ENCODE measurements around the gene CLNK. TPM values are rescaled to one million over a fixed set of nuclear protein-coding genes. Genes with fewer than 3 reads are reported as not detected.

CLNK gene
- polyA plus RNA-seq, 2 of the 4 experiments (the other 2 are of a cell fraction) = not detected

DNA sequence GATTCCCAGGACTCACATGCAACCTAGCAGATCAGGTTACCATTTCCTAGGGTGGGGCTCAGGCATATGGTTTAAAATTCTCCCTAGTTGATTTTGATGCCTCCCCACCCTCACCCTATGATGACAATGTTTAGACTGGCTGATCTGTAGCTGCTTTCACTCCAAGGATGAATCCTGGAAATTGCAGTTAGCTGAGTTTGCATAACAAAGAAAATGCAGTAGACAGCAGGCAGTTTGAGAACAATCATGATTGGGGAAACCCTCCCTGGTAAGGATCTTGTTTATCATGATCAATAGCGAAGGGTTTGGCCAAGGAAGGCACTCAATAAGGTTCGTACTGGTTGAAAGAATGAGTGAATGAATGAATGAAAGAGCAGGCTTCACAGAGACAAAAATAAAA is 229.4 kb downstream of the CLNK start (continued):
- TF ChIP-seq FOSB (CRISPR knock-in tag; IDR thresholded peaks at IDR 0.05) = no peak

DNA sequence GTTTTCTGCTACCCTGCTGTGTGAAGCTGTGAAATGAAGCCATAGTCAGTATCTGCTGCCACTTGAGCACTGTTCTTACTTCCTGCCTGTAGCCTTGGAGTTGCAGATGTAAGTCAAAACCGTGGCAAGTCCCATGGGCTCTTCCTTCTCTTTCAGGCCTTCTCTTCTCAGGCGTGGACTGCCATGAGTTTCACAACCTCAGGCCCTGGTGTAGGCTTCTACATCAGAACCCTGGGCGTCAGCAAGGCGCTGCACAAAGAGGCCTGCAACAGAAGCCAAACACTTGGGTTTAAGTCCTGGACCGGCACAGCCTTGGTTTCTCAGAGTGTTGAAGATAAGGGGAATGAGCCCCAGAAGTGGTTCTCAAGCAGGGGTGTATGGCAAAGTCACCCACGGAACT is 229.8 kb downstream of the CLNK start:
- WGBS (ENCODE audit: missing lambda C conversion rate) = 100% methylated on average over 3 of the region's 6 CpGs
- TF ChIP-seq FOSB (CRISPR knock-in tag; IDR thresholded peaks at IDR 0.05) (no peak), TFCP2L1 (CRISPR knock-in tag; IDR thresholded peaks at IDR 0.05) (no peak), CHD4 (IDR thresholded peaks at IDR 0.05; ENCODE audit: borderline replicate concordance) (no peak), ESRRA (IDR thresholded peaks at IDR 0.05; ENCODE audit: borderline replicate concordance, low read length) (no peak), RCOR1 (IDR thresholded peaks at IDR 0.05; ENCODE audit: low read depth, low read length) (no peak), NR3C1 (IDR thresholded peaks at IDR 0.05) (no peak), HOXB5 (CRISPR knock-in tag; IDR thresholded peaks at IDR 0.05) (no peak), ZSCAN20 (CRISPR knock-in tag; IDR thresholded peaks at IDR 0.05) (no peak), MAFK (IDR thresholded peaks at IDR 0.05; ENCODE audit: partially characterized antibody) (no peak), HEYL (CRISPR knock-in tag; IDR thresholded peaks at IDR 0.05) (no peak)
- TF ChIP-seq, protein P1, sequence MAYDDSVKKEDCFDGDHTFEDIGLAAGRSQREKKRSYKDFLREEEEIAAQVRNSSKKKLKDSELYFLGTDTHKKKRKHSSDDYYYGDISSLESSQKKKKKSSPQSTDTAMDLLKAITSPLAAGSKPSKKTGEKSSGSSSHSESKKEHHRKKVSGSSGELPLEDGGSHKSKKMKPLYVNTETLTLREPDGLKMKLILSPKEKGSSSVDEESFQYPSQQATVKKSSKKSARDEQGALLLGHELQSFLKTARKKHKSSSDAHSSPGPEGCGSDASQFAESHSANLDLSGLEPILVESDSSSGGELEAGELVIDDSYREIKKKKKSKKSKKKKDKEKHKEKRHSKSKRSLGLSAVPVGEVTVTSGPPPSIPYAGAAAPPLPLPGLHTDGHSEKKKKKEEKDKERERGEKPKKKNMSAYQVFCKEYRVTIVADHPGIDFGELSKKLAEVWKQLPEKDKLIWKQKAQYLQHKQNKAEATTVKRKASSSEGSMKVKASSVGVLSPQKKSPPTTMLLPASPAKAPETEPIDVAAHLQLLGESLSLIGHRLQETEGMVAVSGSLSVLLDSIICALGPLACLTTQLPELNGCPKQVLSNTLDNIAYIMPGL (CRISPR knock-in tag; IDR thresholded peaks at IDR 0.05; ENCODE audit: borderline replicate concordance) = no peak
- TF ChIP-seq, protein P2, sequence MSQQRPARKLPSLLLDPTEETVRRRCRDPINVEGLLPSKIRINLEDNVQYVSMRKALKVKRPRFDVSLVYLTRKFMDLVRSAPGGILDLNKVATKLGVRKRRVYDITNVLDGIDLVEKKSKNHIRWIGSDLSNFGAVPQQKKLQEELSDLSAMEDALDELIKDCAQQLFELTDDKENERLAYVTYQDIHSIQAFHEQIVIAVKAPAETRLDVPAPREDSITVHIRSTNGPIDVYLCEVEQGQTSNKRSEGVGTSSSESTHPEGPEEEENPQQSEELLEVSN (IDR thresholded peaks at IDR 0.05; ENCODE audit: borderline replicate concordance, low read depth) = no peak
- TF ChIP-seq, protein P3, sequence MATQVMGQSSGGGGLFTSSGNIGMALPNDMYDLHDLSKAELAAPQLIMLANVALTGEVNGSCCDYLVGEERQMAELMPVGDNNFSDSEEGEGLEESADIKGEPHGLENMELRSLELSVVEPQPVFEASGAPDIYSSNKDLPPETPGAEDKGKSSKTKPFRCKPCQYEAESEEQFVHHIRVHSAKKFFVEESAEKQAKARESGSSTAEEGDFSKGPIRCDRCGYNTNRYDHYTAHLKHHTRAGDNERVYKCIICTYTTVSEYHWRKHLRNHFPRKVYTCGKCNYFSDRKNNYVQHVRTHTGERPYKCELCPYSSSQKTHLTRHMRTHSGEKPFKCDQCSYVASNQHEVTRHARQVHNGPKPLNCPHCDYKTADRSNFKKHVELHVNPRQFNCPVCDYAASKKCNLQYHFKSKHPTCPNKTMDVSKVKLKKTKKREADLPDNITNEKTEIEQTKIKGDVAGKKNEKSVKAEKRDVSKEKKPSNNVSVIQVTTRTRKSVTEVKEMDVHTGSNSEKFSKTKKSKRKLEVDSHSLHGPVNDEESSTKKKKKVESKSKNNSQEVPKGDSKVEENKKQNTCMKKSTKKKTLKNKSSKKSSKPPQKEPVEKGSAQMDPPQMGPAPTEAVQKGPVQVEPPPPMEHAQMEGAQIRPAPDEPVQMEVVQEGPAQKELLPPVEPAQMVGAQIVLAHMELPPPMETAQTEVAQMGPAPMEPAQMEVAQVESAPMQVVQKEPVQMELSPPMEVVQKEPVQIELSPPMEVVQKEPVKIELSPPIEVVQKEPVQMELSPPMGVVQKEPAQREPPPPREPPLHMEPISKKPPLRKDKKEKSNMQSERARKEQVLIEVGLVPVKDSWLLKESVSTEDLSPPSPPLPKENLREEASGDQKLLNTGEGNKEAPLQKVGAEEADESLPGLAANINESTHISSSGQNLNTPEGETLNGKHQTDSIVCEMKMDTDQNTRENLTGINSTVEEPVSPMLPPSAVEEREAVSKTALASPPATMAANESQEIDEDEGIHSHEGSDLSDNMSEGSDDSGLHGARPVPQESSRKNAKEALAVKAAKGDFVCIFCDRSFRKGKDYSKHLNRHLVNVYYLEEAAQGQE (IDR thresholded peaks at IDR 0.05) = no peak
- TF ChIP-seq, protein P4, sequence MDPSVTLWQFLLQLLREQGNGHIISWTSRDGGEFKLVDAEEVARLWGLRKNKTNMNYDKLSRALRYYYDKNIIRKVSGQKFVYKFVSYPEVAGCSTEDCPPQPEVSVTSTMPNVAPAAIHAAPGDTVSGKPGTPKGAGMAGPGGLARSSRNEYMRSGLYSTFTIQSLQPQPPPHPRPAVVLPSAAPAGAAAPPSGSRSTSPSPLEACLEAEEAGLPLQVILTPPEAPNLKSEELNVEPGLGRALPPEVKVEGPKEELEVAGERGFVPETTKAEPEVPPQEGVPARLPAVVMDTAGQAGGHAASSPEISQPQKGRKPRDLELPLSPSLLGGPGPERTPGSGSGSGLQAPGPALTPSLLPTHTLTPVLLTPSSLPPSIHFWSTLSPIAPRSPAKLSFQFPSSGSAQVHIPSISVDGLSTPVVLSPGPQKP (IDR thresholded peaks at IDR 0.05; ENCODE audit: low read depth, low read length) = no peak
- Histone ChIP-seq H3K4me2 (no peak overlapping the region), H3K4me3 (no peak overlapping the region), H3K9me3 (no peaks in the 10 kb centered on the region; the same call in 2 of the 3 replicates), H3K27ac (no peak overlapping the region), H3K4me1 (no peaks in the 10 kb centered on the region)
- ATAC-seq (no peak), DNase-seq (ENCODE audit: low read depth in 1 of 2, low spot score in 1 of 2) (no peak), FAIRE-seq (no peak)
- ChIA-PET POLR2A (no interaction called here), CTCF (no interaction called here)

DNA sequence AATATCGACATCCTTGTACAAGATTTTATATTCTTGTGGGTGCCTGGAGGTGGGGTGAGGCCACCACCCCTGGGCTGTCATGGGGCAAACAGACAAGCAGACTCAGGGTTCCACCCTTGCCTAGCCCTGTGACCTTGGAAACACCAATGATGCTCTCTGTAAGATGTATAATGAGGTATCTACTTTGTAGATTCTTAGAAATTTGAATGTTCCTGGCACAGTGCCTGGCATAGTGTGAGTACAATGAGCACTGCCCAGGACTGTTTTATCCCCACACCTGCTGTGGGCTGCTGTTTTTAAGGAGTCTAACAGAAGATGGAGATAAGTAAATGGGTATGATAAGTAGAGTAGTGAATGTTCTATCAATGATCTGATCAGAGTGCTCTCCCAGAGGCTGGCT is 230.4 kb downstream of the CLNK start:
- FAIRE-seq = no peak
- ChIA-PET CTCF (no interaction called here), POLR2A (no interaction called here)
- Histone ChIP-seq H3K9me3 (peaks cover 3% of the 10 kb centered on the region; the same call in 2 of the 3 replicates), H3K4me2 (no peak overlapping the region), H3K27ac (no peak overlapping the region), H3K4me3 (no peak overlapping the region), H3K4me1 (no peaks in the 10 kb centered on the region)
- DNase-seq (ENCODE audit: low read depth in 1 of 2, low spot score in 1 of 2) = no peak
- no peak for ATAC-seq
- no peak for TF ChIP-seq POLR2A (IDR thresholded peaks at IDR 0.05; ENCODE audit: low read length)
- TF ChIP-seq, protein P5, sequence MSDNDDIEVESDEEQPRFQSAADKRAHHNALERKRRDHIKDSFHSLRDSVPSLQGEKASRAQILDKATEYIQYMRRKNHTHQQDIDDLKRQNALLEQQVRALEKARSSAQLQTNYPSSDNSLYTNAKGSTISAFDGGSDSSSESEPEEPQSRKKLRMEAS (IDR thresholded peaks at IDR 0.05) = no peak
- TF ChIP-seq, protein P6, sequence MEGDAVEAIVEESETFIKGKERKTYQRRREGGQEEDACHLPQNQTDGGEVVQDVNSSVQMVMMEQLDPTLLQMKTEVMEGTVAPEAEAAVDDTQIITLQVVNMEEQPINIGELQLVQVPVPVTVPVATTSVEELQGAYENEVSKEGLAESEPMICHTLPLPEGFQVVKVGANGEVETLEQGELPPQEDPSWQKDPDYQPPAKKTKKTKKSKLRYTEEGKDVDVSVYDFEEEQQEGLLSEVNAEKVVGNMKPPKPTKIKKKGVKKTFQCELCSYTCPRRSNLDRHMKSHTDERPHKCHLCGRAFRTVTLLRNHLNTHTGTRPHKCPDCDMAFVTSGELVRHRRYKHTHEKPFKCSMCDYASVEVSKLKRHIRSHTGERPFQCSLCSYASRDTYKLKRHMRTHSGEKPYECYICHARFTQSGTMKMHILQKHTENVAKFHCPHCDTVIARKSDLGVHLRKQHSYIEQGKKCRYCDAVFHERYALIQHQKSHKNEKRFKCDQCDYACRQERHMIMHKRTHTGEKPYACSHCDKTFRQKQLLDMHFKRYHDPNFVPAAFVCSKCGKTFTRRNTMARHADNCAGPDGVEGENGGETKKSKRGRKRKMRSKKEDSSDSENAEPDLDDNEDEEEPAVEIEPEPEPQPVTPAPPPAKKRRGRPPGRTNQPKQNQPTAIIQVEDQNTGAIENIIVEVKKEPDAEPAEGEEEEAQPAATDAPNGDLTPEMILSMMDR (IDR thresholded peaks at IDR 0.05) = no peak
- TF ChIP-seq MAFK (IDR thresholded peaks at IDR 0.05; ENCODE audit: partially characterized antibody) = no peak
- TF ChIP-seq EHMT2 (IDR thresholded peaks at IDR 0.05; ENCODE audit: low read depth) = no peak
- TF ChIP-seq, protein P3 (IDR thresholded peaks at IDR 0.05) = no peak
- TF ChIP-seq CEBPB (IDR thresholded peaks at IDR 0.05) = no peak
- TF ChIP-seq POLR2AphosphoS2 (conservative IDR thresholded peaks at IDR 0.05; ENCODE audit: low read length) = no peak
- no peak for TF ChIP-seq JUNB (IDR thresholded peaks at IDR 0.05)
- TF ChIP-seq NR3C1 (IDR thresholded peaks at IDR 0.05) = no peak
- TF ChIP-seq TFCP2L1 (CRISPR knock-in tag; IDR thresholded peaks at IDR 0.05) = no peak
- 86% methylated on average over 1 of the region's 1 CpG for WGBS (ENCODE audit: missing lambda C conversion rate)
